NOMO-1 treated with DMSO at 0.1 percent for 48 hours (cell line): ENCODE results near the gene PUM2.
"Not testable (repeated sequence)": the region's sequence is repeated elsewhere in the genome, so short reads cannot be mapped to it uniquely, and the experiment has no call there.

Source experiments
- DNase-seq: peaks from one replicate; lab custom pipeline; 2025; ENCODE audit not compliant: unreplicated experiment; lab: John Stamatoyannopoulos, UW

Gene PUM2

GRCh38 chr2:20350753-20351554, at the start of gene PUM2:
PUM2 (minus strand) TSS chr2:20350844; CDS start chr2:20327360, 23,484 bp downstream.
- DNase-seq: peak; percentile 96

GRCh38 chr2:20400306-20400705, 49.7 kb upstream of the PUM2 start:
- no peak for DNase-seq

- no peak for DNase-seq
Measured at GRCh38 chr2:20398956-20399567, 48.4 kb upstream of the PUM2 start.

- DNase-seq: no peak
Measured at GRCh38 chr2:20397811-20398447, 47.3 kb upstream of the PUM2 start.

- DNase-seq: no peak
Measured at GRCh38 chr2:20396356-20397000, 45.8 kb upstream of the PUM2 start.

GRCh38 chr2:20393986-20394385, 43.3 kb upstream of the PUM2 start:
- no peak for DNase-seq

- DNase-seq: no peak
Measured at GRCh38 chr2:20391951-20392699, 41.5 kb upstream of the PUM2 start.

GRCh38 chr2:20390524-20391123, 40.0 kb upstream of the PUM2 start:
- no peak for DNase-seq

GRCh38 chr2:20384953-20385352, 34.3 kb upstream of the PUM2 start:
- no peak for DNase-seq

GRCh38 chr2:20382965-20383810, 32.5 kb upstream of the PUM2 start:
- DNase-seq: no peak

GRCh38 chr2:20381457-20381856, 30.8 kb upstream of the PUM2 start:
- no peak for DNase-seq

GRCh38 chr2:20378891-20379519, 28.4 kb upstream of the PUM2 start:
- no peak for DNase-seq

- no peak for DNase-seq
Measured at GRCh38 chr2:20378341-20378740, 27.7 kb upstream of the PUM2 start.

- DNase-seq: no peak
Measured at GRCh38 chr2:20377741-20378140, 27.1 kb upstream of the PUM2 start.

GRCh38 chr2:20374982-20375381, 24.3 kb upstream of the PUM2 start:
- not testable (repeated sequence) for DNase-seq

- DNase-seq: no peak
Measured at GRCh38 chr2:20372896-20373640, 22.4 kb upstream of the PUM2 start.

GRCh38 chr2:20371323-20372025, 20.8 kb upstream of the PUM2 start:
- DNase-seq: no peak

- no peak for DNase-seq
Measured at GRCh38 chr2:20370191-20370590, 19.5 kb upstream of the PUM2 start.
